ENCODE measurements around the gene TEKTIP1. TPM values are rescaled to one million over a fixed set of nuclear protein-coding genes. Genes with fewer than 3 reads are reported as not detected.

The TEKTIP1 gene
- total and polyA plus RNA-seq, 10 of the 15 experiments (the other 5 are each of a cell fraction or from before 2014, with no cell fraction given), result 0.18 to 2.6 (median 0.60) TPM; not detected in 5

GRCh38 chr19:3505598-3506383 is 33.2 kb upstream of the TEKTIP1 start, which contains the start of gene FZR1 (continued):
- TF ChIP-seq, protein P1, sequence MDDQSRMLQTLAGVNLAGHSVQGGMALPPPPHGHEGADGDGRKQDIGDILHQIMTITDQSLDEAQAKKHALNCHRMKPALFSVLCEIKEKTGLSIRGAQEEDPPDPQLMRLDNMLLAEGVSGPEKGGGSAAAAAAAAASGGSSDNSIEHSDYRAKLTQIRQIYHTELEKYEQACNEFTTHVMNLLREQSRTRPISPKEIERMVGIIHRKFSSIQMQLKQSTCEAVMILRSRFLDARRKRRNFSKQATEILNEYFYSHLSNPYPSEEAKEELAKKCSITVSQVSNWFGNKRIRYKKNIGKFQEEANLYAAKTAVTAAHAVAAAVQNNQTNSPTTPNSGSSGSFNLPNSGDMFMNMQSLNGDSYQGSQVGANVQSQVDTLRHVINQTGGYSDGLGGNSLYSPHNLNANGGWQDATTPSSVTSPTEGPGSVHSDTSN (IDR thresholded peaks at IDR 0.05; ENCODE audit: insufficient replicate concordance, low read depth, low read length), result no peak
- TF ChIP-seq, protein P2, sequence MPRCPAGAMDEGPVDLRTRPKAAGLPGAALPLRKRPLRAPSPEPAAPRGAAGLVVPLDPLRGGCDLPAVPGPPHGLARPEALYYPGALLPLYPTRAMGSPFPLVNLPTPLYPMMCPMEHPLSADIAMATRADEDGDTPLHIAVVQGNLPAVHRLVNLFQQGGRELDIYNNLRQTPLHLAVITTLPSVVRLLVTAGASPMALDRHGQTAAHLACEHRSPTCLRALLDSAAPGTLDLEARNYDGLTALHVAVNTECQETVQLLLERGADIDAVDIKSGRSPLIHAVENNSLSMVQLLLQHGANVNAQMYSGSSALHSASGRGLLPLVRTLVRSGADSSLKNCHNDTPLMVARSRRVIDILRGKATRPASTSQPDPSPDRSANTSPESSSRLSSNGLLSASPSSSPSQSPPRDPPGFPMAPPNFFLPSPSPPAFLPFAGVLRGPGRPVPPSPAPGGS (IDR thresholded peaks at IDR 0.05; ENCODE audit: borderline replicate concordance, insufficient read depth, low read depth, low read length, poor library complexity, severe bottlenecking), result no peak
- TF ChIP-seq GABPA (IDR thresholded peaks at IDR 0.05; ENCODE audit: low read depth) (peak; percentile 83), RFX5 (IDR thresholded peaks at IDR 0.05; ENCODE audit: low read depth, low read length) (peak; percentile 50; the same call in 1 of the 2 replicates), JUND (IDR thresholded peaks at IDR 0.05; ENCODE audit: low read depth, low read length) (peak; percentile 68), SMAD5 (IDR thresholded peaks at IDR 0.05; ENCODE audit: low read depth) (0 out of 2 replicates have a peak, but pooled peaks have one; percentile 12), MXI1 (IDR thresholded peaks at IDR 0.05; ENCODE audit: low read depth, low read length) (peak; percentile 96)
- TF ChIP-seq, protein P3, sequence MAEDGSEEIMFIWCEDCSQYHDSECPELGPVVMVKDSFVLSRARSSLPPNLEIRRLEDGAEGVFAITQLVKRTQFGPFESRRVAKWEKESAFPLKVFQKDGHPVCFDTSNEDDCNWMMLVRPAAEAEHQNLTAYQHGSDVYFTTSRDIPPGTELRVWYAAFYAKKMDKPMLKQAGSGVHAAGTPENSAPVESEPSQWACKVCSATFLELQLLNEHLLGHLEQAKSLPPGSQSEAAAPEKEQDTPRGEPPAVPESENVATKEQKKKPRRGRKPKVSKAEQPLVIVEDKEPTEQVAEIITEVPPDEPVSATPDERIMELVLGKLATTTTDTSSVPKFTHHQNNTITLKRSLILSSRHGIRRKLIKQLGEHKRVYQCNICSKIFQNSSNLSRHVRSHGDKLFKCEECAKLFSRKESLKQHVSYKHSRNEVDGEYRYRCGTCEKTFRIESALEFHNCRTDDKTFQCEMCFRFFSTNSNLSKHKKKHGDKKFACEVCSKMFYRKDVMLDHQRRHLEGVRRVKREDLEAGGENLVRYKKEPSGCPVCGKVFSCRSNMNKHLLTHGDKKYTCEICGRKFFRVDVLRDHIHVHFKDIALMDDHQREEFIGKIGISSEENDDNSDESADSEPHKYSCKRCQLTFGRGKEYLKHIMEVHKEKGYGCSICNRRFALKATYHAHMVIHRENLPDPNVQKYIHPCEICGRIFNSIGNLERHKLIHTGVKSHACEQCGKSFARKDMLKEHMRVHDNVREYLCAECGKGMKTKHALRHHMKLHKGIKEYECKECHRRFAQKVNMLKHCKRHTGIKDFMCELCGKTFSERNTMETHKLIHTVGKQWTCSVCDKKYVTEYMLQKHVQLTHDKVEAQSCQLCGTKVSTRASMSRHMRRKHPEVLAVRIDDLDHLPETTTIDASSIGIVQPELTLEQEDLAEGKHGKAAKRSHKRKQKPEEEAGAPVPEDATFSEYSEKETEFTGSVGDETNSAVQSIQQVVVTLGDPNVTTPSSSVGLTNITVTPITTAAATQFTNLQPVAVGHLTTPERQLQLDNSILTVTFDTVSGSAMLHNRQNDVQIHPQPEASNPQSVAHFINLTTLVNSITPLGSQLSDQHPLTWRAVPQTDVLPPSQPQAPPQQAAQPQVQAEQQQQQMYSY (CRISPR knock-in tag; IDR thresholded peaks at IDR 0.05), result no peak
- TF ChIP-seq, protein P4, sequence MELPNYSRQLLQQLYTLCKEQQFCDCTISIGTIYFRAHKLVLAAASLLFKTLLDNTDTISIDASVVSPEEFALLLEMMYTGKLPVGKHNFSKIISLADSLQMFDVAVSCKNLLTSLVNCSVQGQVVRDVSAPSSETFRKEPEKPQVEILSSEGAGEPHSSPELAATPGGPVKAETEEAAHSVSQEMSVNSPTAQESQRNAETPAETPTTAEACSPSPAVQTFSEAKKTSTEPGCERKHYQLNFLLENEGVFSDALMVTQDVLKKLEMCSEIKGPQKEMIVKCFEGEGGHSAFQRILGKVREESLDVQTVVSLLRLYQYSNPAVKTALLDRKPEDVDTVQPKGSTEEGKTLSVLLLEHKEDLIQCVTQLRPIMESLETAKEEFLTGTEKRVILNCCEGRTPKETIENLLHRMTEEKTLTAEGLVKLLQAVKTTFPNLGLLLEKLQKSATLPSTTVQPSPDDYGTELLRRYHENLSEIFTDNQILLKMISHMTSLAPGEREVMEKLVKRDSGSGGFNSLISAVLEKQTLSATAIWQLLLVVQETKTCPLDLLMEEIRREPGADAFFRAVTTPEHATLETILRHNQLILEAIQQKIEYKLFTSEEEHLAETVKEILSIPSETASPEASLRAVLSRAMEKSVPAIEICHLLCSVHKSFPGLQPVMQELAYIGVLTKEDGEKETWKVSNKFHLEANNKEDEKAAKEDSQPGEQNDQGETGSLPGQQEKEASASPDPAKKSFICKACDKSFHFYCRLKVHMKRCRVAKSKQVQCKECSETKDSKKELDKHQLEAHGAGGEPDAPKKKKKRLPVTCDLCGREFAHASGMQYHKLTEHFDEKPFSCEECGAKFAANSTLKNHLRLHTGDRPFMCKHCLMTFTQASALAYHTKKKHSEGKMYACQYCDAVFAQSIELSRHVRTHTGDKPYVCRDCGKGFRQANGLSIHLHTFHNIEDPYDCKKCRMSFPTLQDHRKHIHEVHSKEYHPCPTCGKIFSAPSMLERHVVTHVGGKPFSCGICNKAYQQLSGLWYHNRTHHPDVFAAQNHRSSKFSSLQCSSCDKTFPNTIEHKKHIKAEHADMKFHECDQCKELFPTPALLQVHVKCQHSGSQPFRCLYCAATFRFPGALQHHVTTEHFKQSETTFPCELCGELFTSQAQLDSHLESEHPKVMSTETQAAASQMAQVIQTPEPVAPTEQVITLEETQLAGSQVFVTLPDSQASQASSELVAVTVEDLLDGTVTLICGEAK (IDR thresholded peaks at IDR 0.05; ENCODE audit: borderline replicate concordance), result peak; percentile 88
- TF ChIP-seq, protein P5, sequence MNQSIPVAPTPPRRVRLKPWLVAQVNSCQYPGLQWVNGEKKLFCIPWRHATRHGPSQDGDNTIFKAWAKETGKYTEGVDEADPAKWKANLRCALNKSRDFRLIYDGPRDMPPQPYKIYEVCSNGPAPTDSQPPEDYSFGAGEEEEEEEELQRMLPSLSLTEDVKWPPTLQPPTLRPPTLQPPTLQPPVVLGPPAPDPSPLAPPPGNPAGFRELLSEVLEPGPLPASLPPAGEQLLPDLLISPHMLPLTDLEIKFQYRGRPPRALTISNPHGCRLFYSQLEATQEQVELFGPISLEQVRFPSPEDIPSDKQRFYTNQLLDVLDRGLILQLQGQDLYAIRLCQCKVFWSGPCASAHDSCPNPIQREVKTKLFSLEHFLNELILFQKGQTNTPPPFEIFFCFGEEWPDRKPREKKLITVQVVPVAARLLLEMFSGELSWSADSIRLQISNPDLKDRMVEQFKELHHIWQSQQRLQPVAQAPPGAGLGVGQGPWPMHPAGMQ (IDR thresholded peaks at IDR 0.05; ENCODE audit: borderline replicate concordance), result no peak
